Cardiac muscle cell (in vitro differentiated cells and primary cell): ENCODE data around the gene SF3A2. TPM values are rescaled to one million over a fixed set of nuclear protein-coding genes. Genes with fewer than 3 reads are reported as not detected.
A peak's percentile ranks its signal among the peaks of the same experiment; 100 is the strongest.

Experiments used
- DNase-seq, 2 donors: peaks; one replicate each; pipeline versions ENCODE4 v3.0.0 to v3.0.0-alpha.2; 2010 to 2017; ENCODE audit warnings: low read depth in 1 of 2, low spot score in 1 of 2
- H3K27ac ChIP-seq: fragments of 200-600 bp; sonication (generic); 2 replicates; pipeline ENCODE4 v1.5.1; 2016
- H3K27me3 ChIP-seq: fragments of 200-600 bp; sonication (generic); 2 replicates; pipeline ENCODE4 v1.6.0; 2016; ENCODE audit warnings: control low read depth
- H3K36me3 ChIP-seq: fragments of 200-600 bp; sonication (generic); 2 replicates; pipeline ENCODE4 v1.5.1; 2016; ENCODE audit warnings: control low read depth
- H3K4me1 ChIP-seq: fragments of 200-600 bp; sonication (generic); 2 replicates; pipeline ENCODE4 v1.8.1; 2017; ENCODE audit warnings: low read depth, mild to moderate bottlenecking, mixed run types
- H3K4me3 ChIP-seq: fragments of 200-600 bp; sonication (generic); 2 replicates; pipeline ENCODE4 v1.5.1; 2016; ENCODE audit warnings: mild to moderate bottlenecking
- H3K9me3 ChIP-seq: fragments of 200-600 bp; sonication (generic); 2 replicates; pipeline ENCODE4 v1.5.1; 2017; ENCODE audit warnings: low read depth, mild to moderate bottlenecking, control low read depth
- CTCF ChIP-seq: IDR thresholded peaks from 2 replicates; pipeline ENCODE4 v1.5.1; 2012; ENCODE audit warnings: low read depth, mild to moderate bottlenecking, low read length
- polyA plus RNA-seq: library from polyadenylated mRNA; unstranded; fragments of >200 nt; fragmentation: Nextera tagmentation; extraction: Ambion mirVana; gene quantifications from 2 replicates; pipeline ENCODE4 v1.2.1, GENCODE V29; 2016
- total RNA-seq: library from RNA; depleted of rRNA; stranded (reverse); fragments of >200 nt; gene quantifications from 2 replicates; pipeline ENCODE4 v1.2.3, GENCODE V29; 2016

The SF3A2 gene
- total and polyA plus RNA-seq, 2 experiments from 2014 or later = 60.6 to 111 TPM

GRCh38 chr19:2249010-2249866 is 12.6 kb downstream of the SF3A2 start, which contains the start of gene AMH:
TSS of gene AMH (plus strand) at chr19:2249323. CDS start at chr19:2249333, 10 bp downstream.
- Histone ChIP-seq H3K9me3 (no peaks in the 10 kb centered on the region), H3K4me3 (no peak within 1 kb of the TSS), H3K4me1 (peaks cover 3% of the 10 kb centered on the region), H3K36me3 (peaks cover 36% of the 10 kb centered on the region), H3K27me3 (peaks cover 24% of the 10 kb centered on the region), H3K27ac (peak within 1 kb of the TSS; percentile 51)
- TF ChIP-seq CTCF = no peak
- no peak for DNase-seq

DNA sequence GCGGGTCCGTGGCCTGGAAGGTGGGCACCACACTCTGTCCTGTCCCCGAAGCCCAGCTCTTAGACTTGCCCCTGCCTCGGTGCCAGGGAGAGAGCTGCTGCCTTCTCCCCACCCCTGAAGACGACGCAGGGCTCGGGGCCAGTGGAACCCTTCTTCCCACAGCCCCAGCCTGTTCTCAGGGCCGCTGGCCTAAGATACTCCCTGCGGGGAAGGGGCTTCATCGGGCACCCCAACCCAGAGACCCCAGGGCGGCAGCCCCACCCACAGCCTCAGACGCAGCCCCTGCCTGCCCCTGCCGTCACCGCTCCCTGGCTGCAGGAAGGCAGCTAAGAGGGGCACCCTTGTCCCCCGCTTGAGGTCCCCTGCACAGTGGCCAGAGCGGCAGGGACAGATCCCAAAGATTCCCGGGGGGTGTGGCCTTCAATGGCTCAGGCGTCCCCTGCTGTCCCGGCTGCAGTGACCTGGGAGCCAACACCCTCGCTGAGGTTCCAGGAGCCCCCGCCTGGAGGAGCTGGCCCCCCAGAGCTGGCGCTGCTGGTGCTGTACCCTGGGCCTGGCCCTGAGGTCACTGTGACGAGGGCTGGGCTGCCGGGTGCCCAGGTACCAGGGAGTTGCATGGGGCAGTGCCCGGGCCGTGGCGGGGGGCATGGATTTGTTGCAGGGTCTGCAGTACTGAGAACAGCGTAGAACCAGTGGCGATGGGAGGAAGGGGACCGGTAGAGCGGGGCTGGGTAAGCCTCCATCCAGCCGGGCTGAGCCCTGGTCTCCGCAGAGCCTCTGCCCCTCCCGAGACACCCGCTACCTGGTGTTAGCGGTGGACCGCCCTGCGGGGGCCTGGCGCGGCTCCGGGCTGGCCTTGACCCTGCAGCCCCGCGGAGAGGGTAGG is 13.5 kb downstream of the SF3A2 start:
- peaks cover 24% of the 10 kb centered on the region for H3K27me3 ChIP-seq
- DNase-seq = no peak
- H3K4me3 ChIP-seq = no peak overlapping the region
- peaks cover 3% of the 10 kb centered on the region for H3K4me1 ChIP-seq
- peak overlapping the region; percentile 51 for H3K27ac ChIP-seq
- TF ChIP-seq CTCF = no peak
- no peaks in the 10 kb centered on the region for H3K9me3 ChIP-seq
- peaks cover 28% of the 10 kb centered on the region for H3K36me3 ChIP-seq

DNA sequence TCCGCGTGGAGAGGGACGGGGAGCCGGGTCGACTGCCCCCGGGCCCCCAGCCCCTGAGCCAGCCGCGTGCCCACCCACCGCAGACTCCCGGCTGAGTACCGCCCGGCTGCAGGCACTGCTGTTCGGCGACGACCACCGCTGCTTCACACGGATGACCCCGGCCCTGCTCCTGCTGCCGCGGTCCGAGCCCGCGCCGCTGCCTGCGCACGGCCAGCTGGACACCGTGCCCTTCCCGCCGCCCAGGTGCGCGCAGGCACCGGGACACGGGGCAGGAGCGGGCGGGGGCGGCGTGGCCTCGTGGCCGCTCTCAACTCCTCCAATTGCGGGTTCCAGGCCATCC is 14.1 kb downstream of the SF3A2 start:
- TF ChIP-seq CTCF = no peak
- no peak for DNase-seq
- Histone ChIP-seq H3K4me1 (peaks cover 3% of the 10 kb centered on the region), H3K36me3 (peaks cover 21% of the 10 kb centered on the region), H3K27ac (no peak overlapping the region), H3K9me3 (no peaks in the 10 kb centered on the region), H3K4me3 (no peak overlapping the region), H3K27me3 (peaks cover 24% of the 10 kb centered on the region)

GRCh38 chr19:2251106-2252054 is 14.8 kb downstream of the SF3A2 start:
- H3K27me3 ChIP-seq = peaks cover 24% of the 10 kb centered on the region
- H3K27ac ChIP-seq = no peak overlapping the region
- no peaks in the 10 kb centered on the region for H3K9me3 ChIP-seq
- no peak for TF ChIP-seq CTCF
- H3K36me3 ChIP-seq = peaks cover 15% of the 10 kb centered on the region
- no peak overlapping the region for H3K4me3 ChIP-seq
- H3K4me1 ChIP-seq = peaks cover 3% of the 10 kb centered on the region
- DNase-seq = no peak
